CD4-positive, alpha-beta T cell treated with Interleukin-1 beta for 1 hour (primary cell): ENCODE measurements around the gene GLRX2.
"Not testable (repeated sequence)": the region's sequence is repeated elsewhere in the genome, so short reads cannot be mapped to it uniquely, and the experiment has no call there.

ENCODE experiments used
- DNase-seq, 2 donors: peaks; one replicate each; pipeline ENCODE4 v3.0.0-alpha.2; 2020 to 2022

Gene GLRX2

GRCh38 chr1:193062698-193063463 is 42.3 kb downstream of the GLRX2 start:
- DNase-seq, result no peak

GRCh38 chr1:193060938-193061337 is 44.3 kb downstream of the GLRX2 start:
- DNase-seq, result no peak

DNA sequence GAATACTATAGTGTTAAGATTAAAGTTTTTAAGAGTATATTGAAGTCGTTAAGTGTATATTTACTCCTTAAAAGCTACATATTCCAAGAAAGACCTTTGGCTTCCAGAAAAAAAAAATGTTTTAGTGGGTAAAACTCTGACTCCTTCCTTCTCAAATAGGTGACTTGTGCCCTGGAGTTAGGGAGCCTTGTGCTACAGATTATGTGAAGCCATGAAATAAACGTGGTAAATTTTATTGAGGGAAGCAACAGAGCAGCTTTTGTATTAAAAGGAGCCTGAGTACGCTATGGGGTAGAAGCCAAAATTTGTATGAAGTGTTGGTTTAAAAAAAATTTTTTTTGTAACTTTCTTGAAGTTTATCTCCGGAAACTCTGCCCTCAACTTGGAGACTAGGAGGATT is 44.8 kb downstream of the GLRX2 start:
- no peak for DNase-seq

DNA sequence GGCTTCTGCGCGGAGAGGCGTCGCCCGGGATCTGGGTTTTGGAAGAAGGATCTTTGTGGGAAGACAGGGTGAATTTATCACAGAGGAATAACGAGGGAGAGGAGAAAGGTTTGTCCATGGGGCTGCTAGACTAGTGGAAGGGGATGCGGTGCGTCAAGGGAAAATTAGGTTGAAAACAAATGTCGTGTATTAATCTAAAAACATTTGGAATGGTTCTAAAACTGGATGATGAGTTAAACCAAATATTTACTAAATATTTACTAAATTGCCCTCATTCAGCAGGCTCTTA is 45.2 kb downstream of the GLRX2 start:
- no peak for DNase-seq

DNA sequence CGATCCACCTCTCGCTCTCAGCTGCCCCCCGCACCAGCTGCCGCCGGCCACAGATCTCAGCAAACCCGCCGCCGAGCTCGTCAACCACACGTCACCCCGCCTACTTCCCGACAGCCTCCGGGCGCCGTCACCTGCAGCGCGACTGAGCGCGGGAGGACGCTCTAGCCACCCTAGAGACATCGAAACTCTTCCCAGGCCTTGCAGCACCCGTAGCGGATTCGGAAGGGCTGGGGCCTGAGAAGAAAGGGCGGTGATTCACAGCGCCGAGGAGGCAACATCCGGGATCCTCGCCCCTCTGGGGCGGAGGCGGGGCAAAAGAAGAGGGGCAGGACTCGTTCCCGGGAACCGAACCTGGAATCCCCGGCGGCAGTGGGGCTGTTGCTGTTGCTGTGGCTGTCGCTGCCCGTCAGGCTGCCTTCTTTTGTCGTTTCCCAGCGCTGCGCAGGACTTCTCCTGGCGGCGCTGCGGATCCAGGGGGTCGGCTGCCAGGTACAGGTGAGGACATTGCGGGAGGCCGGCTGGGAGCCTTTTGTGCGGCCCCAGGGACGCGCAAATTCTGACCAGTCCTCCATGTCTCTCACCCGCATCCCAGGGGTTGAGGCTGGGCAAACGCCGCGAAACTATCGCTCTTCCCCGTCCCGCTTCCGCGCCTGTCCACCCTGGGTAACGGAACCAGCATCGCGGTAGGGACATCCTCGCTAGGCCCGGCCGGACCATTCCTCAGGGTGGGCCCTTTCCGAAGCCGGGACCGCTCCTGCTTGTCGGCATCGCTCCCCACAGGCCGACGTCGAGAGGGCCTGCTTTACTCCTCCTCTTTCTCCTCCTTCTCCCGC is 45.7 kb downstream of the GLRX2 start, which contains the start of the genes RO60 and UCHL5:
Gene RO60, plus strand, starts transcription at position 331 of the 833 bp plus-strand sequence. CDS start 9,443 bp downstream, outside the sequence.
Gene UCHL5, minus strand, starts transcription at position 79 of the 833 bp plus-strand sequence. CDS start 100 bp downstream, outside the sequence.
- peak; percentile 95 to 96 for DNase-seq

GRCh38 chr1:193058529-193059281 is 46.5 kb downstream of the GLRX2 start:
- peak; percentile 58 to 60 for DNase-seq

DNA sequence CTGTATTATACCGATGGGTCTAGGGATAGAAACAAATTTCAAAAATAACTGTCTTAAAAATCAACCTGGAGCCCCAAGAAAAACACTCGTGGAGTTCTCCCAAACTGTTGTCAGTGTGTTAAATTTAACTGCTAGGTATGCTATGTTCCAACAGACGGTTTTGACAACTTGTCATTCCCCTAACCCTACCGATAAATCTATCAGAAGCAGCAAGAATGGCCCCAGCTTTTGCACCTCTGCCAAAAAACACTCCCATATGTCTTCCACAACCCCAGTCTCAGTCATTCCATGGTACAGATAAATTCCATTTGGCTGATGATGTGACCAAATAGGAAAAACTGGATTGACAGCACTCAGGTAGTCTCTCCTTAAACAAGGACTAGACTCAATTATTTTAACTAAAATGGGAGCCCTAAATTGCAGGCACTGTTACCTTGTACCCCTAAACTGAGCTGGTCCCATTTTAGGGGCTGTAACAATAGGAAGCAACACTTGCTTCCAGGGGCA is 51.0 kb downstream of the GLRX2 start:
- no peak for DNase-seq

GRCh38 chr1:193048913-193049312 is 56.3 kb downstream of the GLRX2 start:
- DNase-seq, result not testable (repeated sequence)
